DND-41 (cell line): Measurements from ENCODE around the gene PARL.
"Not testable (repeated sequence)": the region's sequence is repeated elsewhere in the genome, so short reads cannot be mapped to it uniquely, and the experiment has no call there.

Experiments used
- ATAC-seq: fragments of 200-7000 bp; cut with Tn5 transposase; 3 replicates; pipeline ENCODE4 v1.9.1; 2021; ENCODE audit warnings: low read depth; ENCODE audit not compliant: insufficient read depth
- DNase-seq: peaks from one replicate; pipeline ENCODE4 v3.0.0-alpha.2; 2020
- H2AFZ ChIP-seq: 2 replicates; pipeline ENCODE4 v1.6.0; 2012; ENCODE audit warnings: low read depth, low read length
- H3K27ac ChIP-seq: 2 replicates; pipeline ENCODE4 v1.5.1; 2012; ENCODE audit warnings: low read length, inconsistent platforms
- H3K27me3 ChIP-seq: fragments of 200-600 bp; sonication (generic); 2 replicates; pipeline ENCODE4 v1.6.0; 2012; ENCODE audit warnings: low read length, mild to moderate bottlenecking, inconsistent platforms; ENCODE audit not compliant: insufficient read depth, poor library complexity
- H3K36me3 ChIP-seq: 2 replicates; pipeline ENCODE4 v1.5.1; 2012; ENCODE audit warnings: low read length, inconsistent platforms; ENCODE audit not compliant: insufficient read depth
- H3K4me1 ChIP-seq: 2 replicates; pipeline ENCODE4 v1.5.1; 2012; ENCODE audit warnings: mild to moderate bottlenecking, low read length; ENCODE audit not compliant: insufficient read depth
- H3K4me2 ChIP-seq: 2 replicates; pipeline ENCODE4 v1.6.0; 2012; ENCODE audit warnings: mild to moderate bottlenecking, moderate library complexity, low read length, inconsistent platforms; ENCODE audit not compliant: insufficient read depth
- H3K4me3 ChIP-seq, 2 experiments: fragments of 200-600 bp in 1 of 2; shearing (Covaris generic) in 1 of 2; 2 replicates each; pipeline ENCODE4 v1.5.1; 2012 to 2016; ENCODE audit warnings: inconsistent platforms in 2 of 2, low read length in 2 of 2, mild to moderate bottlenecking in 2 of 2, low read depth in 1 of 2, moderate library complexity in 1 of 2
- H3K79me2 ChIP-seq: 2 replicates; pipeline ENCODE4 v1.6.0; 2012; ENCODE audit warnings: low read length, inconsistent platforms; ENCODE audit not compliant: insufficient read depth
- H3K9ac ChIP-seq: 2 replicates; pipeline ENCODE4 v1.6.0; 2012; ENCODE audit warnings: low read depth, mild to moderate bottlenecking, inconsistent platforms, low read length, moderate library complexity
- H3K9me3 ChIP-seq: 2 replicates; pipeline ENCODE4 v1.5.1; 2012; ENCODE audit warnings: low read length, moderate library complexity, mild to moderate bottlenecking, inconsistent platforms; ENCODE audit not compliant: insufficient read depth, severe bottlenecking
- H4K20me1 ChIP-seq: 2 replicates; pipeline ENCODE4 v1.6.0; 2012; ENCODE audit warnings: low read length; ENCODE audit not compliant: insufficient read depth
- EZH2 ChIP-seq: IDR thresholded peaks from 3 replicates; pipeline ENCODE4 v1.6.1; 2012; ENCODE audit warnings: borderline replicate concordance, low read depth, mild to moderate bottlenecking, moderate library complexity, low read length, inconsistent platforms; ENCODE audit not compliant: severe bottlenecking
- TF ChIP-seq, protein P1 (sequence below): IDR thresholded peaks from 2 replicates; pipeline ENCODE4 v1.5.1; 2012; ENCODE audit warnings: borderline replicate concordance, low read length, moderate library complexity, mild to moderate bottlenecking; ENCODE audit not compliant: poor library complexity, severe bottlenecking; ENCODE audit errors: extremely low read depth

PARL gene

DNA sequence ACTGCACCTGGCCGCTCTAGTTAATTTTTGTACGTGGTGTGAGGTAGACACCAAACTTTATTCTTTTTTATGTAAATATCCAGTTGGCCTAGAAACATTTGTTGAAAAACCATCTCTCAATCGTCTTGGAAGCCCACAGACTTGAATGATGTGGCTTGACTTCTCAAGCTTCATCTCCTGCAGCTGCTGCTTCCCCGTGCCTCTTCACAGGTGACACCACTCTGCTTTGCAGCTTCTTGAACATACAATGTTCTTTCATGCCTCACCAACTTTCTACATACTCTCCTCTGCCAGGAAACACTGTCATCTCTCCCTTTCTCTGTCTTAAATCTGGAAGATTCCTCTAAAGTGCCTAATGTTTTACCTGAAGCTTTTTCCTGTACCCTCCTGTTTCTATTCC, 94.9 kb downstream of the PARL start:
- Histone ChIP-seq H3K4me1 (no peaks in the 10 kb centered on the region), H3K27me3 (no peaks in the 10 kb centered on the region), H3K36me3 (peaks cover 88% of the 10 kb centered on the region), H3K9ac (no peak overlapping the region), H3K4me2 (no peak overlapping the region), H2AFZ (no peak overlapping the region), H4K20me1 (peaks cover 6% of the 10 kb centered on the region; the same call in 1 of the 2 replicates), H3K79me2 (no peaks in the 10 kb centered on the region), H3K9me3 (no peaks in the 10 kb centered on the region), H3K4me3 (no peak overlapping the region), H3K27ac (no peak overlapping the region)
- no peak for ATAC-seq
- TF ChIP-seq, protein P1, sequence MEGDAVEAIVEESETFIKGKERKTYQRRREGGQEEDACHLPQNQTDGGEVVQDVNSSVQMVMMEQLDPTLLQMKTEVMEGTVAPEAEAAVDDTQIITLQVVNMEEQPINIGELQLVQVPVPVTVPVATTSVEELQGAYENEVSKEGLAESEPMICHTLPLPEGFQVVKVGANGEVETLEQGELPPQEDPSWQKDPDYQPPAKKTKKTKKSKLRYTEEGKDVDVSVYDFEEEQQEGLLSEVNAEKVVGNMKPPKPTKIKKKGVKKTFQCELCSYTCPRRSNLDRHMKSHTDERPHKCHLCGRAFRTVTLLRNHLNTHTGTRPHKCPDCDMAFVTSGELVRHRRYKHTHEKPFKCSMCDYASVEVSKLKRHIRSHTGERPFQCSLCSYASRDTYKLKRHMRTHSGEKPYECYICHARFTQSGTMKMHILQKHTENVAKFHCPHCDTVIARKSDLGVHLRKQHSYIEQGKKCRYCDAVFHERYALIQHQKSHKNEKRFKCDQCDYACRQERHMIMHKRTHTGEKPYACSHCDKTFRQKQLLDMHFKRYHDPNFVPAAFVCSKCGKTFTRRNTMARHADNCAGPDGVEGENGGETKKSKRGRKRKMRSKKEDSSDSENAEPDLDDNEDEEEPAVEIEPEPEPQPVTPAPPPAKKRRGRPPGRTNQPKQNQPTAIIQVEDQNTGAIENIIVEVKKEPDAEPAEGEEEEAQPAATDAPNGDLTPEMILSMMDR: no peak
- TF ChIP-seq EZH2: no peak
- DNase-seq: no peak

GRCh38 chr3:183784503-183784902, 100.2 kb downstream of the PARL start:
- not testable (repeated sequence) for H2AFZ ChIP-seq, H3K9me3 ChIP-seq, H3K27me3 ChIP-seq, H3K9ac ChIP-seq, H3K27ac ChIP-seq, H3K4me3 ChIP-seq, H3K4me1 ChIP-seq, H3K4me2 ChIP-seq, H4K20me1 ChIP-seq, H3K79me2 ChIP-seq, ATAC-seq, DNase-seq
- H3K36me3 ChIP-seq: peaks cover 81% of the 10 kb centered on the region

DNA sequence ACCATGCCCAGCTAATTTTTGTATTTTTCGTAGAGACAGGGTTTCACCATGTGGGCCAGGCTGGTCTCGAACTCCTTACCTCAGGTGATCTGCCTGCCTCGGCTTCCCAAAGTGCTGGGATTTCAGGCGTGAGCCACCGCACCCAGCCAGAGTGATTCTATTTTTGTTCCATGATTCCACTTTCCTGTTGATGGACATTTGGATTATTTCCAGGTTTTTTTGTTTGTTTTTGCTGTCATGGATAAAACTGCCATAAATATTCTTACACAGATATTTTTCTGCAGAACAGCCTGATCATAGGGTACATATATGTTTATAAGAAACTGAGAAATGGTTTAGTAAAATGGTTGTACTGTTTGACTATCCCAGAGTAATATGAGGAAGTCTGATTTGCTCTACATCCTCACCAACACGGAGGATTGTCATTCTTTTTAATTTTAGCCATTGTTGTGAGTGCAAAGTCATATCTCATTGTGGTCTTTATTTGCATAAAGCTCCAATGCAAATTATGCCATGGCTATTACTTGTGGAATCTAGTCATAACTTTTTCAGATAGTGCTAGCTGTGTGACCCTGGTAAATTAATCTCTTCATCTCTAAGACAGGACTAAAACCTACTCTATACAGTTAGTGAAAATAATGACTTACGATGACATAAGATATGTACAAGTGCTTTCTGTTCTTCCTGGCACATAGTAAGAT, 102.0 kb downstream of the PARL start:
- H3K27me3 ChIP-seq: no peaks in the 10 kb centered on the region
- no peaks in the 10 kb centered on the region for H4K20me1 ChIP-seq
- H3K9ac ChIP-seq: no peak overlapping the region
- H3K4me2 ChIP-seq: no peak overlapping the region
- ATAC-seq (no peak), DNase-seq (no peak)
- no peak overlapping the region for H3K4me3 ChIP-seq
- no peak overlapping the region for H3K27ac ChIP-seq
- peaks cover 82% of the 10 kb centered on the region for H3K36me3 ChIP-seq
- TF ChIP-seq, protein P1: no peak
- TF ChIP-seq EZH2: no peak
- no peak overlapping the region for H2AFZ ChIP-seq
- H3K9me3 ChIP-seq: no peaks in the 10 kb centered on the region
- peaks cover 9% of the 10 kb centered on the region for H3K79me2 ChIP-seq
- no peaks in the 10 kb centered on the region for H3K4me1 ChIP-seq

GRCh38 chr3:183781246-183781645, 103.4 kb downstream of the PARL start:
- Histone ChIP-seq H3K27me3 (no peaks in the 10 kb centered on the region), H3K4me2 (no peak overlapping the region), H3K4me3 (no peak overlapping the region), H3K9ac (no peak overlapping the region), H3K36me3 (peaks cover 84% of the 10 kb centered on the region), H3K79me2 (peaks cover 9% of the 10 kb centered on the region), H4K20me1 (no peaks in the 10 kb centered on the region), H3K4me1 (no peaks in the 10 kb centered on the region), H3K9me3 (no peaks in the 10 kb centered on the region), H2AFZ (no peak overlapping the region), H3K27ac (no peak overlapping the region)
- ATAC-seq (no peak), DNase-seq (no peak)
- no peak for TF ChIP-seq EZH2
- TF ChIP-seq, protein P1: no peak
